ENCODE data around the gene FZD7.

The FZD7 gene

DNA sequence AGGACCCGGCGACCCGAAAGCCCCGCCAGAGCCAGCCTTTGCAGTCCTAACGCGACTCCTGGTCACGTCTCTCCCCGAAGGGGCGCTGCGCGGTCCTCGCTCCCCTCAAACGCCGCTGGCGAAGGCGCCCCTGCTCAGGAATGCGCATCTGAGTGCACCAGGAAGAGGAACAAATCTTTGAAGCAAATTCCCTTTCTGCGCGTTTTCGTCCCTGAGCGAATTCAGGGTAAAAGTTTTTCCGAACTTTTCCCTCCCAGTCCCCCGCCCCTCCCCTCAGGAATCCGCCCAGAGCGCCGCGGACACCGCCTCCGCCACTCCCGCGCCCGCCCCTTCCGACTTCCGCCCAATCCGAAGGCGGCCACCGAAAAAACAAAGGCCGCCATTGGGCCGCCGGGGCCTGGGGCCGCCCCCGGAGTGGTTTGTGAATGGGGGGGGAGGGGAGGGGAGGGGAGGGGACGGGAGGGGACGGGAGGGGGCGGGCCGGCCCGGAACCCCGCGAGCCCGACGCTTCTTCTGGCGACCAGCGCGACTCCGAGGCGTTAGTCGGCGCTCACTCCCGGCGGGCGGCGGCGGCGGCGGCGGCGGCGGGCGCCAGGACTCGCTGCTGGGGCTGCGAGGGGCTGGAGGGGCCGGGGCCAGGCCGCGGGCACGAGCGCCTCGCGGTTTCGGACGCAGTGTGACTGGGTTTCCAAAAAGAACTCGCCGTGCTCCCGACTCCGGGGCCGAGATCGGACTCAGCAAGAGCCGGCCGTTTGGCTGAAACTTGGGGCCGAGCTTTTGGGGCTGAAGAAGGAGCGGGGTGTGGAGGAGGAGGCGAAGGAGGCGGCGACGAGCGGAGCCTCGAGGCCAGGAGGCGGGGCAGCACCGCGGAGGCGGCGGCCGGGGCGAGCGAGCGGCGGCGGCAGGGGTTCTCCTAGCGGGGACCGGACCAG lies at the start of gene FZD7:
FZD7 (plus strand) TSS at position 539 of the 932 bp plus-strand sequence. CDS start 793 bp downstream, outside the sequence.
- DNase-seq = peak; percentile 25 to 90

- DNase-seq = no peak
These were observed 49.3 kb upstream of the FZD7 start for GRCh38 chr2:201984333-201984732.

- peak; percentile 74 to 94 for DNase-seq
These were observed 48.7 kb upstream of the FZD7 start for GRCh38 chr2:201984800-201985525.

DNA sequence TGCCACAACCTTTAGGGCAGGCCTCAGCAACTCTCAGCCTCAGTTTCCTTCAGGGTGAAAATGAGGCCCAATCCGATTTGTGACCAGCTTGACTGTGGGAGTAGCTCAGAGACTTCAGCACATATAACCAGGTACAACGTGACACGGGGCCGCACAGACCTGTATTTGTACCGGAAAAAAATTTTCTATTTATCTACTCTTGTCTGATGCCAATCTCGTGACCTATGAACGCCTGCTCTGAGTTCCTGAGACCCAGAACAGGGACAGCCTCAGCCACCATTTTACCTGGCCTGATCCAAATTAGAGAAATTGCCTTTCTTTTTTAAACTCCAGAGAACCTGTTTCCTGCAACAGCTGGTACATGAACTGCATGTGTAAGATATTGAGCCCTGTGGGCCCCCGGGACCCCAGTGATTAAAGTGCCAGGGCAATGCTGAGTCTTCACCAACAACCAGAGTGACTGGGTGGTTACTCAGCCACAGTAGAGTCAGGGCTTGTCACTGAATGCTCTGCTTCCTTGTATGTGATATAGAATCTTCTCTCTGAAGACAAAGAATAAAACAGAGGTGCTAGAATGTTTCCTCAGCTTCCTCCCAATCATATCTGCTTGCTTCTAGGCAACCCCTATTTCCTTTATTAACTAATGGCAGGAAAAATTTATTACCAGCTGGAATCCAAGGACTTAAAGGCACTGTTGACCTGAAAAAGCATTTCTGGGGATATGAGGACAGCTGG lies 47.8 kb upstream of the FZD7 start:
- no peak for DNase-seq

DNA sequence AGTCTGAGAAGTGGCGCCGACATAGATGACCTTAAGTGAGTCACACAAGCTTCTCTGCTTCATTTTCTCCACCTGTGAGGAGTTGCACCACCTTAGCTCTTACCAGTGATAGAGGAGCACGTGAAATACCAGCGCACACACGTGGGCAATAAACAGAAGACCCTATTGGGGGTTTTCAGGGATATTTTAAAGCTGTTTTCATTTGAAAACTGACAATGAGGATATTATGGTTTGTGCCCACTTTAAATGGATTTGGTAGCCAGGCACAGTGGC lies 47.3 kb upstream of the FZD7 start:
- no peak for DNase-seq

- no peak for DNase-seq
These were observed 46.2 kb upstream of the FZD7 start for GRCh38 chr2:201987426-201987825.

- no peak for DNase-seq
These were observed 43.6 kb upstream of the FZD7 start for GRCh38 chr2:201990069-201990468.

DNA sequence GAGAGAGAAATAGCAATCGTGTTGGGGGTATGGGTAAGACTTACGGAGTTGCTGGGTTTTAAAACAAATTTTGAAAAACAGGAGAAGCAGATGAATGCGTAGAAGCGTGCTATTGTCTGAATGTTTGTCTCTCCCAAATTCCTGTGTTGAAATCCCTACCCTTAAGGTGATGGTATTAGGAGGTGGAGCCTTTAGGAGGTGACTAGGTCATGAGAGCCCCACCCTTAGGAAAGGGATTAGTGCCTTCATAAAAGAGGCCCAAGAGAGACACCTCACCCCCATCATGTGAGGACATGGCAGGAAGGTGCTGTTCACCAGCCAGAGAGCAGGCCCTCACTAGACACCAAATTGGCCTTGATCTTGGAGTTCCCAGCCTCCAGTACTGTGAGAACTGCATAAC lies 40.7 kb upstream of the FZD7 start:
- DNase-seq = no peak

- no peak for DNase-seq
These were observed 38.5 kb upstream of the FZD7 start for GRCh38 chr2:201994973-201995638.

DNA sequence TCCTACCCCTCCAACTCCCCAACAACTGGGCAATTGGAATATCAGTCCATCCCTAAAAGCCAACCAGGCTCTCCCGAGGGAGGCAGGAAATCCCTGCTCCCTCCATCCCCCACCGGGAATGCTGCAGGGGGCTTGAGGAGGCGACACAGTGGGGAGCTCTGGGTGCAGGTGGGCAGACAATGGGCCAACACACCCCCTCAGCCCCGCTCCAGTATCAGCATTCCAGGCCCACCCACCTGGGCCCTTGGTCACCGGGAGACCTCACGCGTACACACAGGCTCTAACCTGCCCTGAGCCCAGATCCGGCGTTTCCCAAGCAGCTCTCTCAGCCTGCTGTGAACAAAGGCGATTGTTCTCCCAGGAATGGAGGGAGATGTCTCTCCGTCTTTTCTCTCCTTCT lies 37.6 kb upstream of the FZD7 start:
- no peak for DNase-seq

- no peak for DNase-seq
These were observed 36.9 kb upstream of the FZD7 start for GRCh38 chr2:201996679-201997314.

- no peak for DNase-seq
These were observed 34.4 kb upstream of the FZD7 start for GRCh38 chr2:201999279-201999678.

GRCh38 chr2:202001826-202002225 lies 31.8 kb upstream of the FZD7 start:
- no peak for DNase-seq

- no peak for DNase-seq
These were observed 31.3 kb upstream of the FZD7 start for GRCh38 chr2:202002381-202002780.

DNA sequence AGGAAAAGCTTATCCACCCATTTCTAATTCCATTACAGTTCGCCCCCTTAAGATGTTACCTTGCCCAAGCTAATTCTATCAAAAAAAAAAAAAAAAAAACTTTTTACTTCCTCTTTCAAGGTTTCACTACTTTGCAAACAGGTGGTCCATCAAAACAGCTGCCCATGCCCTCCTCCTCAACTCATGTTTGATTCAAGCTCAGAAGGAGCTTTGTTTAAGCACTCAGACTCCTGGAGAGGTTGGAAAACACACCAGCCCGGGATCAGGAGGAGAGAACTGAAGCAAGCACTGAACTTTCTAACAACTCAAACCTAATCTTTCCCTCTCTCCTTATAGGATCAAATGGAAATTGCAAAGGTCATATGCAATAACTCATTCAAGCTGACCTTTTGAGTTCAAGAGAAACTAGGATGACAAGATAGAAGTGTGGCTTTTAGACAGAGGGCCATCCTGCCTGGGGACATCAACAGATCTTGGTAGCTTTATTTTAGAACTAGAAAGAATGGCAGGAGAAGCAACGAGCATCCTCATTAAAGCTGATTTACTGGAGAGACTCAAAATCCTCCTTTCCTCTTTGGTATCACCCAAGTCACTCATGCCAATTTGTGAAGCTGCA lies 28.3 kb upstream of the FZD7 start:
- DNase-seq = no peak

- no peak for DNase-seq
These were observed 27.4 kb upstream of the FZD7 start for GRCh38 chr2:202006301-202006700.

- DNase-seq = no peak
These were observed 26.4 kb upstream of the FZD7 start for GRCh38 chr2:202007015-202007982.

- no peak for DNase-seq
These were observed 25.7 kb upstream of the FZD7 start for GRCh38 chr2:202007983-202008354.

DNA sequence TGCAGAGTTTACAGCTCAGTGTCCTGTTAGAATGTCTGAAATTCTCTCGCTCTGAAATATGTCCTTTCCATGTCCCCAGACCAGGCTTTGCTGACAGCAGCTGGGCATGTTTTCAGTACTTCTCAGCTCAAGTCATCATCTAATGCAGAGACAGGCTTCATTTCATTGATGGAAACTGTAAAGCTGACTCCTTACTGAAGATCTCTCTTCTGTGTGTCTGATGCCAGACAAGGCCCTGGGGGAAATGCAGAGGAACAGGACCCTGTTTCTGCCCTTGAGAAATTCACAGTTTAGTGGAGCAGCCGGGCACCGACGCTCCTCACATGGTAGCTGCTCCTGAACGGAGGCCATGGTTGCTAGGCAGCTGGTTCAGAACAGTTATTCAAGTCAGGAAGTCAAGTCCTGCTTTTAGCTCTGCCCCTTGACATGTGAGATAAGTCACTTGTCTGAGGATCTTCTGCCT lies 24.6 kb upstream of the FZD7 start:
- DNase-seq = peak in 1 of 2 experiments; percentile 29

- DNase-seq = no peak
These were observed 24.1 kb upstream of the FZD7 start for GRCh38 chr2:202009581-202009980.

DNA sequence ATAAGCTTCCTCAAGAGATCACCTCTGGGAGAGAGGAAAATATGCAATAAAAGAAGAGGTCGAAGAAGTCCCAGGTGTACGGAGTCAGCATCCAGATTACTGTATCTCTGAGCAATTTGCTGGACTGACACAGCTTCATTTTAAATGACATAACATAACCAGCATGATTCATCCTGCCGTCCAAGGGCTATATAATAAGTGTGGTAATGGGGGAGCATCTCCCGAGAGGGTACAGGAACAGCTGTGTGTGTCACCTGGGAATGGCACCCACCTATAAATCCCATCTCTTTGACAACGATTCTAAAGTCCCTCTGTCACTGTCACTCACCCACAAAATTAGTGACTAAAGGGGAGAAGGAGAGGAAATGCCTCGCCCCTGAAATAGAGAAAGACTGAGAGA lies 19.3 kb upstream of the FZD7 start:
- DNase-seq = no peak
